ENCODE measurements around the gene SOX13.

Gene SOX13

GRCh38 chr1:204065174-204065985 is 7.5 kb upstream of the SOX13 start:
- FAIRE-seq: no peak

GRCh38 chr1:204065986-204066300 is 7.0 kb upstream of the SOX13 start:
- no peak for FAIRE-seq

DNA sequence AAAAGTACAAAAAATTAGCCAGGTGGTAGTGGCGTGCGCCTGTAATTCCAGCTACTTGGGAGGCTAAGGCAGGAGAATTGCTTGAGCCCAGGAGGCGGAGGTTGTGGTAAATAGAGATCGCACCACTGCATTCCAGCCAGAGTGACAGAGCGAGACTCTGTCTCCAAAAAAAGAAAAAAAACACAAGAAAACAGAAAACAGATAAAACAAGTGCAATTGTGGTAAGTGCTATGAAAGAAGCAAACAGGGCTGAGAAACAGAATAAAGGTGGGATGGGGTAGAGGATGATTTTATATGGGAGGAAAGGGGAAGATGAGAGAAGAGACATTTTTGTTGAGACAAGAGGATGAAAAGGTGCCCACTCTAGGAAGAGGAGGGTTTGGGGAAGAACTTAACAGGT is 5.0 kb upstream of the SOX13 start:
- FAIRE-seq: no peak

DNA sequence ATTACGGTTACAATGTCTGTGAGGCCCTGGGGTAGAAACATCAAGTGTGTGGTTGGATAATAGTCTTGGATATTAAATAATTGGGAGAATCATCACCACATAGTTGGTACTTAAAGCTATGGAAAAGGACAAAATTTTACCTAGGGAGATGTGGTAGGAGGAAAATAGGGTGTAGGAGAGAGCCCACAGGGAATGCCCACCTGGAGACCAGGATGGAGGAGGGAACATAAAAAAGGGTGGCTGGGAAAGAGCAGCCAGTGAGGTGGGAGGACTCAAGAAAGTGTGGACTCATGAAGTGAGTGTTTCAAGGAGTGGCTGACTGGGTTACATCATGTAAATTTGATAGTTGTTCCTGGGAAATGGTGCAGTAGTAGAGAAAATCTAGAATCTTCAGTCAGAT is 3.0 kb upstream of the SOX13 start:
- no peak for FAIRE-seq

DNA sequence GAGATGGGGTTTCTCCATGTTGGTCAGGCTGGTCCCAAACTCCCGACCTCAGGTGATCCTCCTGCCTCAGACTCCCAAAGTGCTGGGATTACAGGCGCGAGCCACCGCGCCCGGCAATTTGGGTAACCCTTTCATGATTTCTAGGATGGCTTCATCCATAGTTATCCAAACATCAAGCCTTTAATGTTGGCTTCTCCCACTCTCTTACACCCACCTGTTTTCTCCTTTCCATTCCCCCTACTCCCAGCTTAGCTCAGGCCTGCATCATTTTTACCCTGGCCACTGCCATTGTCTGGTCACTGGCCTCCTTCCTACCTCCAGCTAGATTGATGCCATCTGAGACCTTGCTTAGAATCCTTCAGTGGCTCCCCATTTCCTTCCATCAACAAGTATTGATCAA is 2.0 kb upstream of the SOX13 start:
- no peak for FAIRE-seq

GRCh38 chr1:204073837-204074273 is 940 bp downstream of the SOX13 start:
- FAIRE-seq: no peak

- FAIRE-seq: no peak
These were observed 1.6 kb downstream of the SOX13 start for GRCh38 chr1:204074274-204075138.

- no peak for FAIRE-seq
These were observed 2.2 kb downstream of the SOX13 start for GRCh38 chr1:204075139-204075521.

- FAIRE-seq: no peak
These were observed 3.3 kb downstream of the SOX13 start for GRCh38 chr1:204075890-204076846.

- FAIRE-seq: no peak
These were observed 4.0 kb downstream of the SOX13 start for GRCh38 chr1:204076891-204077290.

GRCh38 chr1:204077979-204078696 is 5.2 kb downstream of the SOX13 start:
- FAIRE-seq: no peak

DNA sequence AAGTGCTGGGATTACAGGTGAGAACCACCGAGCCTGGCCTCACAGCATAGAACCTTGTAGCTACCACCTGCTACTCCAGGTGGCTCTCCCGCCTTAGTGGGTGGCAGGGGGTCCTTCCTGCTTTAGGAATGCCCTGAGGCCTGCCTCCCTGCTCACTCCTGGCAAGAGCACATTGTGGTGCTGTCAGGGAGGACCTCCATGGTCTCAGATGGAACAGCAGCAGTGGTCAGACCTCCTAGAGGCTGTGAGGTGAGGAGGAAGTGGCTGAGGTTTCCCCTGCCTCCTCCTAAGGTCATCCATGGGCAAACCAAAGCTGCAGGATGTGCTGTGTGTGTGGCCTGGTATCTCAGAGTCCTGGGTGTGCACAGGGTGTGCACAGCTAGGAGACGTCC is 6.7 kb downstream of the SOX13 start:
- FAIRE-seq: no peak

DNA sequence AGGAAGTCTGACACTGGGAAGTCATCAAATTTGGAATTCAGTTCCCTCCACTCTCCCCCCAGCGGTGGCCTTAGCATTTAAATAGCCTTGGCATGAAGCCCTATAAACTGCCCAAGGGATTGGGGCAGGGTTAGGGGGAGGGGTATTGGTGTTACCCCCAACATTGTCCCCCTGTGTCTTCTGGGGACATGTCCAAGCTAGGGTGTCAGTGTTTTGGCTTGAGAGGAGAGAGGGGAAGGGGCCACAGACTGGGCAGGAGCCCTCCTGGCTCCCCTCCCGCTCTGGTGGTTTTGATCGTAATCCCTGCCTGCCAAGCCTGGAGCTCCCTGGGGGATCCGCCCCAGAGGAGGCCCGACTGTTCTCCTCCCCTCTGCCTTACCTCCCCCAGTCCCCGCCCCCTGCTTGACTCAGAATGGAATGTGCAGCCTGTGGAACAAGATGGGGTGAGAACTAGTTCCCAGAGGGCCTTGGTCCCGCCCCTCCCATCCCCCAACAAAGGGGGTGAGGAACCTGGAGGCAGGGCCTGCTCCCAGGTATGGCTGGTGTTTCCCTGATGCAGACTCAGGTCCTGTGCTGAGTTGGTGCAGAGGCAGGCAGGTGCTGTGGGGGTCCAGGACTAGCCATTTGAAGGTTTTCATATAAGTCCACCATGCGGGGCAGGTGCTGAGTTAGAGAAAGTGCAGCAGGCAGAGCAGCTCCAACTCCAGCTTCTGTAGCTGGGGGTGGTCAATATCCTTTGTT is 7.4 kb downstream of the SOX13 start:
- FAIRE-seq: no peak

DNA sequence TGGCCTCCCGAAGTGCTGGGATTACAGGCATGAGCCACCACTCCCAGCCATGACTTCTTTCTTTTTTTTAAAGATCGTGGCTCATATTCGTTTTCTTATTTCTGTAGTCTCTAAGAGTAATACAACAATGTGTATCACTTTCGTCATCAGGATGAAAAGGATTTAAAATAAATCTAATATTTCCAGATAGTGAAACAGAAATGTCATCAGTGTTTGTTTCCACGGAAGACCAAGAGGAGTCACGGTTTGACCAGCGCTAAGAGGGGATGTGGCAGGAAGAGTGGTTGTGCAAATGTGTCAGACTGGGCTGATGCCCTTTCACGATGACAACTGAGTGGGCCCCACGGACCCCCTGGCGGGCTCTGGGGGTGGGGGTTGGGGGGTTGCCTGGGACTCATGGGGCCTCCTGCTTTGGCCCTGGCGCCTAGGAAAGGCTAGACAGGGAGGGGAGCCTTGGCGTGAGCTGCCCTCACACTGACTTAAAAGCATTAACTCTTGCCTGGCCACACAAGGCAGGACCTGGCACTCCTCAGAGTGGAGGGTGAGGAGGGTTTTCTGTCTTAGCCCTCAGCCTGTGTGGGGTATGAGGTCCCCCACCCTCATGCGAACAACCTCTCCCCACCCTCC is 8.4 kb downstream of the SOX13 start:
- no peak for FAIRE-seq

DNA sequence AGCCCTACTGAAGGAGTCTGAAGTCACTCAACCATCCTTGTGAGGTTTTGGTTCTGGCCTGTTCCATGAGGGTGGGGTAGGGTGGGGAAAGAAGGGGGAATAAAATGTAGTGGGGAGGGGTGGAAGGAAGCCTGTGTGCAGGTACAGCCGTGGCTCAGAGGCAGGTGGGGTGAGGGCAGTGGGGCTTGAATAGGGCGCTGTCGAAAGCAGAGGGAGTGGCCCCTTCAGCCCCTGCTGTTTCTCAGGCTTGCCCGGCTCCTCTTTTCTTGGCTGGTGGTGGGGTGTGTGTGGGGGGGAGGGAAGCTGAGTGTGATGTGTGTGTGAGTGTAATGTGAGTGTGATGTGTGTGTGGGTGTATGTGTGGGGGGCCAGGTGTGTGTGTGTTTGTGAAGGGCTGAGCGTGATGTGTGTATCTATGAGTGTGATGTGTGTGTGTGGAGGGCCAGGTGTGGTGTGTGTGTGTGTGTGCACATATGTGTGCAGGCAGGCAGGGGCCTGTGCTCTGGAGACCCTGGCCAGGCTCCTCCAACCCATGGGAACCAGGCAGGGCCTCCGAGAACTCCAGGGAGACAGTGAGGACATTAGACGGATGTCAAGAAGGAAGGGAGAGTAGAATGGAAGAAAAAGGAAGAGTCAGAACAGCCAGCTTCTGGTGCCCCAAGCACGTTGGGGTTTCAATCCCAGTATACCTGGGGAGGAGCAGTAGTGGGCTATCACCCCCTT is 9.0 kb downstream of the SOX13 start:
- FAIRE-seq: no peak

DNA sequence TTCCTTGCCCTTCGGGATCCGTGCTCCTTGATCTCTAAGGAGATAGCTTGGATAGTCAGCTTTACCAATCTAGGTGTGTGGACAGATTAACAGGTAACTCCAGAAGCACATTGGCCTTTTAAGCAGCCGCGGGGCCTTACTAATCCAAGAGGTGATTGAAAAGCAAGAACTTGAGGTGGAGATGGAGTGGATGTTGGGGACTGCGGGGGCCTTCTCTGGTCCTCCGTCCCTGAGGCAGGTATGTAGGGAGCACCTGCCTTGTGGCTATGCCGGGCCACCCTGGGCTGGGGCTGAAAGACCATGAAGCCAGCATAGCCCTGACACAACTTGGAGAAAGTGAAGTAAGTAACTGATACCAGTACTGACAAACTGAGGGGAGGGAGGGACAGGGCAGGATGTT is 10.6 kb downstream of the SOX13 start:
- FAIRE-seq: no peak

- no peak for FAIRE-seq
These were observed 11.4 kb downstream of the SOX13 start for GRCh38 chr1:204084247-204084772.

DNA sequence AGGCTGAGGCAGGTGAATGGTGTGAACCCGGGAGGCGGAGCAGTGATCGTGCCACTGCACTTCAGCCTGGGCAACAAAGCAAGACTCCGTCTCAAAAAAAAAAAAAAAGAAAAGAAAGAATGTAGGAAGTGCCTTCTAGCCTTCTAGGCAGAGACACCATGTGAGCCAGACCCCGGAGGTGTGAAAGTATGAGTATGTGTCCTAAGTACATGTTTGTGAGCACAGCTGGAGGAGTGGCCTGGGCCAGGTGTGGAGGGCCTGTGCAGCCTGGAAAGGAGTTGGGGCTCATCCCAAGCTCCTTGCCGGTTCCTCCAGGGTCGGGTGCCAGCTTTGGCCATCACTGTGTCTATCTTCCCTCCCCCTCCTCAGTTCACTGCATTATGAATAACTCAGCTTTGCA is 13.0 kb downstream of the SOX13 start:
- FAIRE-seq: no peak

DNA sequence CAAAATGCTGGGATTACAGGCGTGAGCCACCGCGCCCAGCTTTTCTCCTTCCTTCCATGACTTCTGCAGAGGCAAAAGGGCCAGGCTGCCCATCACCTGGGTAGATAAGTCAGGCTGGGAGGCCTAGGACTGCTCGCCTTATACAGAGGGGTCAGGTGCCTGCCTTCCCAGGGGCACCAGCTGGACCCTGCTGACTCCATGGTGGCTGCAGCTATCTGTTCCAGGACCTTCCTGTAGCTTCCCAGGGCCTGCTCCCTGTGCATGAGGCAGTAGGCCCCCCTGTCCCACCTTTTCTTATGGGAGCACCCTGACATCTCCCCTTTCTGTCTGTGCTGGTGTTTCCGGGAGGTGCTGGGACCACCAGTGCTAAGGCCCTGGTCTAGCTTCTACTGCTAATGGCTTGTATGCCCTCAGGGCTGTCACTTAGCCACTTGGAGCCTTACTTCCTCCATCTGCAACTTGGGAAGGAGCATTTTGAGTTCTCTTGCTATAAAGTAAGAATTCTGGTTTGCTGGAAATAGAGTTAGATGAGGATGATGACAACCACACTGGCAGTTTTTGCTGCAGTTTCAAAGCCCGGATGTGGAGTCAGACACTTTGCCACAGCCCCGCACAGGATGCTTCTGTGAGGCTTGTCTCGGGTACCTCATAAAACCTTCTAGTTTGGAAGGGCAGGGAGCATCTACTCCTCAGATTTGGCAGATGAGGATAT is 14.4 kb downstream of the SOX13 start:
- FAIRE-seq: no peak
